Measurements from ENCODE around the gene TRIM39. TPM values are rescaled to one million over a fixed set of nuclear protein-coding genes. Genes with fewer than 3 reads are reported as not detected.

The TRIM39 gene
- total RNA-seq, 1 experiment from 2014 or later, result 24.9 TPM

DNA sequence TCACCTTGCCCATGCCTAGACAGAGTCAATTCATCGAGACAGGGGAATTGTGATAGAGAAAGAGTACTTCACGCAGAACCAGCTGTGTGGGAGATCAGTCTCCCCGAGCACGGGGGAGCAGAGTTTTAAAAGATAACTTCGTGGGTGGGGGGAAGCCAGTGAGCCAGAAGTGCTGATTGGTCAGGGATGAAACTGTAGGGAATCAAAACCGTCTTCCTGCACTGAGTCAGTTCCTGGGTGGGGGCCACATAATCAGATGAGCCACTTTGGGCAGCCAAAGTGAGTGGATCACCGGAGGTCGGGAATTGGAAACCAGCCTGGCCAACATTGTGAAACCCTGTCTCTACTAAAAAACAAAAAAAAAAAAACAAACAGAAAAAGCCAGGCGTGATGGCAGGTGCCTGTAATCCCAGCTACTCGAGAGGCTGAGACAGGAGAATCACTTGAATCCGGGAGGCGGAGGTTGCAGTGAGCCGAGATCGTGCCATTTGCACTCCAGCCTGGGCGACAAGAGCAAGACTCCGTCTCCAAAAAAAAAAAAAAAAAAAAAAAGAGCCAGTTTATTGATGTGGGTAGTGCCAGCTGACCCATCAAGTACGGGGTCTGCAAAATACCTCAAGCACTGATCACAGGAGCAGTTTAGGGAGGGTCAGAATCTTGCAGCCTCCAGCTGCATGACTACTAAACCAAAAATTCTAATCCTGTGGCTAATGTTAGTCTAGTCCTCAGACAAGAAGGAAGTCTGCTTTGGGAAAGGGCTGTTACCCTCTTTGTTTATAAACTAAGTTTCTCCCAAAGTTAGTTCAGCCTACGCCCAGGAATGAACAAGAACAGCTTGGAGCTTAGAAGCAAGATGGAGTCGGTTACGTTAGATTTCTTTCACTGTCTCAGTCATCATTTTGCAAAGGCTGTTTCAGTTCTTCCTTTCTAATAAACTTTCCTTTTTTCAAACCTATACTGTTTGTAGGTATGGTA is 3.9 kb upstream of the TRIM39 start:
- POLR2A ChIA-PET, result interaction anchor here (0.7 to 1.0 kb wide), 2 partner anchors 17 to 96 kb away, joined by 3 to 8 read pairs; no protein-coding TSS in a partner anchor
- Mint-ChIP-seq H3K4me3 (peak overlapping the region; percentile 55), H3K36me3 (no peaks in the 10 kb centered on the region), H3K27ac (peak overlapping the region; percentile 99), H3K4me1 (peaks cover 80% of the 10 kb centered on the region), H3K27me3 (ENCODE audit: low read depth) (no peaks in the 10 kb centered on the region; the same call in 1 of the 2 replicates), H3K9me3 (no peaks in the 10 kb centered on the region)
- ATAC-seq (no peak), DNase-seq (ENCODE audit: low spot score) (peak; percentile 21)
- CTCF ChIA-PET, result interaction anchor here (1.4 kb wide), 1 partner anchor 84 kb away, joined by 3 read pairs; no protein-coding TSS in a partner anchor
- no peak for TF ChIP-seq ZNF671 (CRISPR knock-in tag; IDR thresholded peaks at IDR 0.05)
- no peak for TF ChIP-seq RORB (CRISPR knock-in tag; IDR thresholded peaks at IDR 0.05)
- no peak for TF ChIP-seq ZNF219 (CRISPR knock-in tag; IDR thresholded peaks at IDR 0.05; ENCODE audit: borderline replicate concordance)

DNA sequence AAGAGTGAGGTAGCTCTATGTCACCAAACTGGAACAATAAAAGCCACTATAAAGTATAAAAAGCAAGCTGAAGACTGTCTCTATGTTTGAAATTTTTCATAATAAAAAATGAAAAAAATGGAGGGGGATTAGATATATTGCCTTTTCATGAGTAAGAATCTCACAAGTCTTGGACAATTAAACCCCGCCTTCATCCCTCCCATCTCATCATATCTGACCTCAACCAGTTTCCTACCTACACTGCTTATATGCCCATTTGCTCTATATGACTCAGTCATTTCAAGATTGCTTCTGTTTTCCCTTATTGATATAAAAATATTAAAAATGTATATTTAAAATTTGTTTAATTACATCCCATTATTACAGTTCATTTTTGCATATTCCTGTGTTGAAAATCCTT is 2.9 kb upstream of the TRIM39 start:
- Mint-ChIP-seq H3K4me3 (peak overlapping the region; percentile 55; the same call in 1 of the 2 replicates), H3K27me3 (ENCODE audit: low read depth) (no peaks in the 10 kb centered on the region; the same call in 1 of the 2 replicates), H3K9me3 (no peaks in the 10 kb centered on the region), H3K36me3 (peaks cover 1% of the 10 kb centered on the region), H3K27ac (peak overlapping the region; percentile 99), H3K4me1 (peaks cover 74% of the 10 kb centered on the region)
- POLR2A ChIA-PET, result no interaction called here
- ATAC-seq (no peak), DNase-seq (ENCODE audit: low spot score) (no peak)
- TF ChIP-seq NR1H2 (CRISPR knock-in tag; IDR thresholded peaks at IDR 0.05) (no peak), PRRX2 (CRISPR knock-in tag; IDR thresholded peaks at IDR 0.05) (no peak), GABPB1 (CRISPR knock-in tag; IDR thresholded peaks at IDR 0.05) (no peak), FOXP1 (CRISPR knock-in tag; IDR thresholded peaks at IDR 0.05; ENCODE audit: borderline replicate concordance) (no peak), TEAD4 (CRISPR knock-in tag; IDR thresholded peaks at IDR 0.05) (no peak), GRHL2 (CRISPR knock-in tag; IDR thresholded peaks at IDR 0.05; ENCODE audit: insufficient replicate concordance, severe bottlenecking) (no peak), ZNF671 (CRISPR knock-in tag; IDR thresholded peaks at IDR 0.05) (no peak), ZNF423 (CRISPR knock-in tag; IDR thresholded peaks at IDR 0.05) (no peak), NFYB (CRISPR knock-in tag; conservative IDR thresholded peaks at IDR 0.05; ENCODE audit: low read depth) (no peak)
- TF ChIP-seq, protein P1, sequence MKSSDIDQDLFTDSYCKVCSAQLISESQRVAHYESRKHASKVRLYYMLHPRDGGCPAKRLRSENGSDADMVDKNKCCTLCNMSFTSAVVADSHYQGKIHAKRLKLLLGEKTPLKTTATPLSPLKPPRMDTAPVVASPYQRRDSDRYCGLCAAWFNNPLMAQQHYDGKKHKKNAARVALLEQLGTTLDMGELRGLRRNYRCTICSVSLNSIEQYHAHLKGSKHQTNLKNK (CRISPR knock-in tag; IDR thresholded peaks at IDR 0.05), result no peak
- TF ChIP-seq, protein P2, sequence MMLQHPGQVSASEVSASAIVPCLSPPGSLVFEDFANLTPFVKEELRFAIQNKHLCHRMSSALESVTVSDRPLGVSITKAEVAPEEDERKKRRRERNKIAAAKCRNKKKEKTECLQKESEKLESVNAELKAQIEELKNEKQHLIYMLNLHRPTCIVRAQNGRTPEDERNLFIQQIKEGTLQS (CRISPR knock-in tag; conservative IDR thresholded peaks at IDR 0.05), result no peak
- TF ChIP-seq, protein P3, sequence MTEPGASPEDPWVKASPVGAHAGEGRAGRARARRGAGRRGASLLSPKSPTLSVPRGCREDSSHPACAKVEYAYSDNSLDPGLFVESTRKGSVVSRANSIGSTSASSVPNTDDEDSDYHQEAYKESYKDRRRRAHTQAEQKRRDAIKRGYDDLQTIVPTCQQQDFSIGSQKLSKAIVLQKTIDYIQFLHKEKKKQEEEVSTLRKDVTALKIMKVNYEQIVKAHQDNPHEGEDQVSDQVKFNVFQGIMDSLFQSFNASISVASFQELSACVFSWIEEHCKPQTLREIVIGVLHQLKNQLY (CRISPR knock-in tag; IDR thresholded peaks at IDR 0.05), result no peak
- TF ChIP-seq, protein P4, sequence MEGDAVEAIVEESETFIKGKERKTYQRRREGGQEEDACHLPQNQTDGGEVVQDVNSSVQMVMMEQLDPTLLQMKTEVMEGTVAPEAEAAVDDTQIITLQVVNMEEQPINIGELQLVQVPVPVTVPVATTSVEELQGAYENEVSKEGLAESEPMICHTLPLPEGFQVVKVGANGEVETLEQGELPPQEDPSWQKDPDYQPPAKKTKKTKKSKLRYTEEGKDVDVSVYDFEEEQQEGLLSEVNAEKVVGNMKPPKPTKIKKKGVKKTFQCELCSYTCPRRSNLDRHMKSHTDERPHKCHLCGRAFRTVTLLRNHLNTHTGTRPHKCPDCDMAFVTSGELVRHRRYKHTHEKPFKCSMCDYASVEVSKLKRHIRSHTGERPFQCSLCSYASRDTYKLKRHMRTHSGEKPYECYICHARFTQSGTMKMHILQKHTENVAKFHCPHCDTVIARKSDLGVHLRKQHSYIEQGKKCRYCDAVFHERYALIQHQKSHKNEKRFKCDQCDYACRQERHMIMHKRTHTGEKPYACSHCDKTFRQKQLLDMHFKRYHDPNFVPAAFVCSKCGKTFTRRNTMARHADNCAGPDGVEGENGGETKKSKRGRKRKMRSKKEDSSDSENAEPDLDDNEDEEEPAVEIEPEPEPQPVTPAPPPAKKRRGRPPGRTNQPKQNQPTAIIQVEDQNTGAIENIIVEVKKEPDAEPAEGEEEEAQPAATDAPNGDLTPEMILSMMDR (IDR thresholded peaks at IDR 0.05), result no peak
- TF ChIP-seq, protein P5, sequence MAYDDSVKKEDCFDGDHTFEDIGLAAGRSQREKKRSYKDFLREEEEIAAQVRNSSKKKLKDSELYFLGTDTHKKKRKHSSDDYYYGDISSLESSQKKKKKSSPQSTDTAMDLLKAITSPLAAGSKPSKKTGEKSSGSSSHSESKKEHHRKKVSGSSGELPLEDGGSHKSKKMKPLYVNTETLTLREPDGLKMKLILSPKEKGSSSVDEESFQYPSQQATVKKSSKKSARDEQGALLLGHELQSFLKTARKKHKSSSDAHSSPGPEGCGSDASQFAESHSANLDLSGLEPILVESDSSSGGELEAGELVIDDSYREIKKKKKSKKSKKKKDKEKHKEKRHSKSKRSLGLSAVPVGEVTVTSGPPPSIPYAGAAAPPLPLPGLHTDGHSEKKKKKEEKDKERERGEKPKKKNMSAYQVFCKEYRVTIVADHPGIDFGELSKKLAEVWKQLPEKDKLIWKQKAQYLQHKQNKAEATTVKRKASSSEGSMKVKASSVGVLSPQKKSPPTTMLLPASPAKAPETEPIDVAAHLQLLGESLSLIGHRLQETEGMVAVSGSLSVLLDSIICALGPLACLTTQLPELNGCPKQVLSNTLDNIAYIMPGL (CRISPR knock-in tag; IDR thresholded peaks at IDR 0.05), result no peak
- TF ChIP-seq, protein P6, sequence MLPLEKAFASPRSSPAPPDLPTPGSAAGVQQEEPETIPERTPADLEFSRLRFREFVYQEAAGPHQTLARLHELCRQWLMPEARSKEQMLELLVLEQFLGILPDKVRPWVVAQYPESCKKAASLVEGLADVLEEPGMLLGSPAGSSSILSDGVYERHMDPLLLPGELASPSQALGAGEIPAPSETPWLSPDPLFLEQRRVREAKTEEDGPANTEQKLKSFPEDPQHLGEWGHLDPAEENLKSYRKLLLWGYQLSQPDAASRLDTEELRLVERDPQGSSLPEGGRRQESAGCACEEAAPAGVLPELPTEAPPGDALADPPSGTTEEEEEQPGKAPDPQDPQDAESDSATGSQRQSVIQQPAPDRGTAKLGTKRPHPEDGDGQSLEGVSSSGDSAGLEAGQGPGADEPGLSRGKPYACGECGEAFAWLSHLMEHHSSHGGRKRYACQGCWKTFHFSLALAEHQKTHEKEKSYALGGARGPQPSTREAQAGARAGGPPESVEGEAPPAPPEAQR (CRISPR knock-in tag; IDR thresholded peaks at IDR 0.05), result no peak
- TF ChIP-seq, protein P7, sequence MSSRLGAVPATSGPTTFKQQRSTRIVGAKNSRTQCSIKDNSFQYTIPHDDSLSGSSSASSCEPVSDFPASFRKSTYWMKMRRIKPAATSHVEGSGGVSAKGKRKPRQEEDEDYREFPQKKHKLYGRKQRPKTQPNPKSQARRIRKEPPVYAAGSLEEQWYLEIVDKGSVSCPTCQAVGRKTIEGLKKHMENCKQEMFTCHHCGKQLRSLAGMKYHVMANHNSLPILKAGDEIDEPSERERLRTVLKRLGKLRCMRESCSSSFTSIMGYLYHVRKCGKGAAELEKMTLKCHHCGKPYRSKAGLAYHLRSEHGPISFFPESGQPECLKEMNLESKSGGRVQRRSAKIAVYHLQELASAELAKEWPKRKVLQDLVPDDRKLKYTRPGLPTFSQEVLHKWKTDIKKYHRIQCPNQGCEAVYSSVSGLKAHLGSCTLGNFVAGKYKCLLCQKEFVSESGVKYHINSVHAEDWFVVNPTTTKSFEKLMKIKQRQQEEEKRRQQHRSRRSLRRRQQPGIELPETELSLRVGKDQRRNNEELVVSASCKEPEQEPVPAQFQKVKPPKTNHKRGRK (CRISPR knock-in tag; IDR thresholded peaks at IDR 0.05; ENCODE audit: borderline replicate concordance), result no peak
- CTCF ChIA-PET, result interaction anchor here (1.4 kb wide), 1 partner anchor 85 kb away, joined by 3 read pairs; no protein-coding TSS in a partner anchor
